OCI-LY7 (cell line): Measurements from ENCODE around the gene HRCT1.

Source experiments
- EZH2phosphoT487 ChIP-seq: fragments of 200-600 bp; sonication (generic); IDR thresholded peaks from 2 replicates; pipeline ENCODE4 v1.6.1; 2018; ENCODE audit warnings: low read depth, borderline replicate concordance, mild to moderate bottlenecking, mixed run types, antibody characterized with exemption, low read length, moderate library complexity, mixed read lengths
- TF ChIP-seq, protein P1 (sequence below): fragments of 200-600 bp; sonication (generic); conservative IDR thresholded peaks from 2 replicates; pipeline ENCODE4 v1.5.1; 2014; ENCODE audit warnings: mild to moderate bottlenecking, antibody characterized with exemption, low read length, moderate library complexity, mixed read lengths

DNA sequence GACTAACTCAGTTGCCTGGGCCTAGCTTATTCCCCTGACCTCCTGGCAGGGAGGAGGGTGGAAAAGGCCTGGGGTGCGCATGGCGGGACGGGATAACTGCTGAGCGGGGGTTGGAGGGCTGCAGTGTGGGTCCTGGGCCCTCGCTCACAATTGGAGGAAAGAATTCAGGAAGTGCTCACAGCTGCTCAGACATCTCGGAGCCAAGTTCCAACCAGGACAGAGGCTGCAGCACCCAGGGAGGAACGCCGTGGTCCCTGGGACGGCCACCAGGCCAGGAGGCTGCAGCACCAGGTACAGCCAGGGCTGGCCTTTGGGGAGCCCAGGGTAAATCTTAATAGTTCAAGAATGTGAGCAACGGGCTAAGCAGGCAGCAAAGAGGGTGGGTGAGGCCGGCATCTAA lies 3.3 kb downstream of the HRCT1 start, which contains the start of gene SPAAR:
- TF ChIP-seq, protein P1, sequence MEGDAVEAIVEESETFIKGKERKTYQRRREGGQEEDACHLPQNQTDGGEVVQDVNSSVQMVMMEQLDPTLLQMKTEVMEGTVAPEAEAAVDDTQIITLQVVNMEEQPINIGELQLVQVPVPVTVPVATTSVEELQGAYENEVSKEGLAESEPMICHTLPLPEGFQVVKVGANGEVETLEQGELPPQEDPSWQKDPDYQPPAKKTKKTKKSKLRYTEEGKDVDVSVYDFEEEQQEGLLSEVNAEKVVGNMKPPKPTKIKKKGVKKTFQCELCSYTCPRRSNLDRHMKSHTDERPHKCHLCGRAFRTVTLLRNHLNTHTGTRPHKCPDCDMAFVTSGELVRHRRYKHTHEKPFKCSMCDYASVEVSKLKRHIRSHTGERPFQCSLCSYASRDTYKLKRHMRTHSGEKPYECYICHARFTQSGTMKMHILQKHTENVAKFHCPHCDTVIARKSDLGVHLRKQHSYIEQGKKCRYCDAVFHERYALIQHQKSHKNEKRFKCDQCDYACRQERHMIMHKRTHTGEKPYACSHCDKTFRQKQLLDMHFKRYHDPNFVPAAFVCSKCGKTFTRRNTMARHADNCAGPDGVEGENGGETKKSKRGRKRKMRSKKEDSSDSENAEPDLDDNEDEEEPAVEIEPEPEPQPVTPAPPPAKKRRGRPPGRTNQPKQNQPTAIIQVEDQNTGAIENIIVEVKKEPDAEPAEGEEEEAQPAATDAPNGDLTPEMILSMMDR: no peak
- TF ChIP-seq EZH2phosphoT487: no peak
